ENCODE results near the gene PPM1M.

Gene PPM1M

DNA sequence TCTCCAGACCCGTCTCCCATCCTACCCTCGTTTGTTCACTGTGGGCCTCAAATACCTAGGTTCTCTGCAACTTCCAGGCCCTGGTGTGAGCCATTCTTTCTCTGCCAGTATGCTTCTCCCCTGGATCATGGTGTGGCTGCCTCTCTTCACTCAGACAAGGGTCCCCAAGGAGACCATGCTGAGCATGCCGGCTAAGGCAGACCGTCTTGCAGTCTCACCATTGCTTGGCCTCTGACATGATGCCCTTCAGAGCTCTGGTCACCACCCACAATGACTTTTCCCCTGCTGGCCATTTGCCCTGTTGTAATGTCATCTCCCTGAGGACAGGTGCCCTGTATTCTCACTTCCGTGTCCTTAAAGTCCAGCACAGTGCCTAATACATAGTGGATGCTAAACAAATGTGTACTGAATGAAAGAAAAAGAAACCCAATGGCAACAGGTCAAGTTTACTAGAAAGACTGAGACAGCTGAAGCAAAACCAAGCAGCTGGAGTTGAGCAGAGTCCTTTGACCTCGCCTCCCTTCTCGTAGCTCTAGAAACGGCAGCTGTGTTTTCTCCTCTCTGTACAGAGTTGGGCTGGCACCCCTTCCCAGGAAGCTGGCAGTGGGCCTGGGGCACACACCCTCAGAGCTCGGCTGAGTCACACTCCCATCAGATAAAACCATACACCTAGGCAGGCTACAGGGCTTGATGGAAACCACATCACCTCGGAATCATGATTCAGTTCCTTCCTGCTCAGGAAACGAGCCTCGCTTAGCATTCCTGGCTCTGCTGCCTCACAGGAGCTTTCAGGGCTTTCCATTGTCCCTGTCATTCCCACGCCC, 28.8 kb upstream of the PPM1M start:
- DNase-seq: no peak

- no peak for DNase-seq
Observed at GRCh38 chr3:52217409-52217805, 28.2 kb upstream of the PPM1M start.

DNA sequence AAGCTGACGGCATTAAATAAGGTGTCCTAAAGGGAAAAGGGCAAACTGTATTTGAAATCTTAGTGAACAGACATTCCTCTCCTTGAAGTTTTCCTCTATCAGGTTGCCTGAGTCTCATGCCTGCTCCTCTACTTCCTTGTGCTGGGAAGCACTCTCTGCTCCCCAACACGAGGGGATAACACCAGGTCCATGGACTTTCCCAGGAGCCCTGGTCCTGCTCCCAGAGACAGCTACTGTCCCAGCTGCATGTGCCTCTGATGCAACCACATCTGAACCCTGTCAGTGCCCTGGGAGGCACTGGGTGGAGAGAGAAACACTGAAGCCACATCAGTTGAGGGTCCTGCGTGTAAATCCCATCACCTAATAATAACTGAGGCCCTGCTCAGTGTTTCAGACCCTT, 27.5 kb upstream of the PPM1M start:
- DNase-seq: no peak

DNA sequence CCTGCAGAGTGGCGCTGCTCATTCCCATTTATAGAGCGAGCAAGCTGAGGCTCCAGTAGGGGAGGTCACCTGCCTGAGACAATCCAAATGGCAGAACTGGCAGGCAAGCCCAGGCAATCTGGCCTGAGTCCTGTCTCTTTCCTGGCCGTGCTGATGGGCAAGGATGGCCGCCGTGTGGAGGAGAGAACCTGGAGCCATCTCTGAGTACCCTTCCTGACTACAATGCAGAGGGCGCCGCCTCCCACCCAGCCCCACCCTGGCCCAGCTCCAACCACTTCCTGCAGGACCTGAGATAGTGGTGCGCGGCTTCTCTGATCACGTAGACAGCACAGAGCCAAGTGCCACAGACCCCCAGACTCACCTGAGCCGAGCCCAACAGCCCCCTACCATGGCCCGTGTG, 27.1 kb upstream of the PPM1M start:
- no peak for DNase-seq

- DNase-seq: no peak
Observed at GRCh38 chr3:52218937-52219650, 26.5 kb upstream of the PPM1M start.

DNA sequence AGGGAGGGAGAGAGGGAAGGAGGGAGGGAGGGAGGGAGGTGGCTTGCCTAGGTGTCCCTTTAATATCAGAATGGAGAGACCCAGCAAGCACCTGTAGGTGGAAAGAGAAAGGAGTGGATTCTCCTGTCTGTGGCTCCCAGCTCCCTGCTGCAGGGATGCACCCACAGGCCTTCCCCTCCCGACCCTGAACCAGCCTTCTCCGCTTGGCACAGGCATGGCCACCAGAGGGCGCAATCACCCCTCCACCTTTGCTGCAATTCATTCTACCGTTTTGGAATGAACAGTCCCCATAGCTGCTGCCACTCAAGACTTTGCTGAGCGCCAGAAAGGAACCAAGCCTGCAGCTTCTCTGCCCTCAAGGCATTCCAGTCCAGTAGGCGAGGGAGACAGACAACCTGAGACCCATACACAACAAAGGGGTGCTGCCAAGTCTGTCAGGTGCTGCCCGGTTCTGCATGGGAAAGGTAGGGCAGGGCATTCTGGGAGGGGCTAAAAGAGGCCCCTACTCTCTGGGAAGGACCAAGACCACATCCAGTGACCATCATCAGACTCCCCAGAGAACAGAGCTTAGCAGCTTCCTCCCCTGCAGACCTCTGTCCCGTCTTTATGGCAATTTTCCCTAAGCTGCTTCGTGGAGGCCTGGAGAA, 25.1 kb upstream of the PPM1M start:
- DNase-seq: peak; percentile 22

GRCh38 chr3:52221141-52221562, 24.4 kb upstream of the PPM1M start:
- DNase-seq: no peak

DNA sequence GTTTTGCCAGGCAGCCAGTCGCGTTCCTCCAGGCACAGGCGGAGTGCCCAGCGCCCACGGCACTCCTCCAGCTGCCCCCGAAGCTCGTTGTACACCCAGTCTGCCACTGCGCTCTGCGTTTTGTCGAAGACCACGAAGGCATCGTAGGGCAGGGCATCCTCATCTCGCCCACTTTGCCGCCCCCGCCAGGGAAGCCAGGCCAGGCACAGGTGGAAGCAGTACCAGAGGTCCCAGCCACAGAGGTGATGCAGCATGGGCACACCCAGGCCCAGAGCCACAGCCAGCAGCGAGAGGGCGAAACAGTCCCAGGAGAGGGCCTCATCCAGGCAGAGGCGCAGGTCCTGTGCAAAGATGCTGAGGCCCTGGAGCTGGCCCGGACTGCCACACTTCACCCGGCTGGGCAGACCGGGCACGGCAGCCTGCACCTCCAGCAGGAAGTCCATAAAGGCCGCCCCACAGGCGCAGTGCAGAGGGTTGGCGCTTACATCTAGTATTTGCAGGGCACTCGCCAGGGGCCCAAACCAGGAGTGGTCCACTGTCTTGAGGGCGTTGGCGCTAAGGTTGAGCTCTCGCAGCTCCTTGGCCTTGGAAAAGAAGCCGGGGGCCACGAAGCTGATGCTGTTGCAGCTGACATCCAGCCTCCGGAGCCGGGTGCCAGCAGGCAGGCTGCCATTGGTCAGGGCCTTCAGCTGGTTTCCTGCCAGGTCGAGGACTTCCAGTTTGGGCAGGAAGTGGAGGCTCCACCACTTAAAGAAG, 23.8 kb upstream of the PPM1M start:
- no peak for DNase-seq

- DNase-seq: no peak
Observed at GRCh38 chr3:52222319-52223221, 23.0 kb upstream of the PPM1M start.

- no peak for DNase-seq
Observed at GRCh38 chr3:52223449-52224408, 21.8 kb upstream of the PPM1M start.

DNA sequence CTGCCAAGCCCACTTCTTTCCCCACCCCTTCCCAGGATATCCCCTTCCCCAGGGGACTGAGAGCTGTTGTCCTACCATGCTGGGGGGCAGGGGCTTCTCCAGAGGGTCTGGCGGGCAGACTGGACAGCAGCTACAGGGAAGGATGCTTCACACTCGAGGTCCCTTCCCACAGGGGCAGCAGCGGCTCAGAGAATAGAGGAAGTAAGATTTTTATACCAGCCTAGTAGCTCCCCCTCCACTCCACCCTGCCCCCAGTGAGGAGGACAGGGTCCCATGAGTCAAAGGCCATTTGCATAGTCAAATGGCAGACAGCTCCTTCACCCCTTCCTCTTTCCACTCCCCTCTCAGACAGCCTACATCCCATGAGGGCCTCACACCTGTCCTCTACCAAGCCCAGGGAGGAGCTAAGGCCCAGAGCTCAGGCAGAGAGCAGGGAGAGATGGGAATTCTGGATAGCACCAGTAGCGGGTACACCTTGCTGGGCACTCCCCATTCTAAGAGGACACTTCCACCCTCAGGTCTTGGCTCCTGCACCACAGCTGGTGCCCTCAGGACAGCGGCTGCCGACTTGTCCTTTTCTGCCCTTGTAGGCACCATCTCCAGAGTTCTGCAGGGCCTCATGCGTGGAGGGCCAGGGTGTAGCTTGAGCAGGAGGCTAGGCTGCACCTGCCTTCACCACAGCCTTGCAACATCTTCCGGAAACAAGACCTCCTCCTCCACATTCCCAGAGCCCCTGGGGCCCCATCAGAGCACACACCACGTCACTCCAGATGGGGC, 19.9 kb upstream of the PPM1M start, which contains the start of gene TLR9:
TSS of gene TLR9 (minus strand) at position 194 of the 777 bp plus-strand sequence. CDS start at position 78, 116 bp downstream.
- no peak for DNase-seq

- no peak for DNase-seq
Observed at GRCh38 chr3:52226229-52226817, 19.2 kb upstream of the PPM1M start.

GRCh38 chr3:52227117-52227516, 18.4 kb upstream of the PPM1M start:
- DNase-seq: no peak

GRCh38 chr3:52227766-52228165, 17.8 kb upstream of the PPM1M start:
- DNase-seq: no peak

DNA sequence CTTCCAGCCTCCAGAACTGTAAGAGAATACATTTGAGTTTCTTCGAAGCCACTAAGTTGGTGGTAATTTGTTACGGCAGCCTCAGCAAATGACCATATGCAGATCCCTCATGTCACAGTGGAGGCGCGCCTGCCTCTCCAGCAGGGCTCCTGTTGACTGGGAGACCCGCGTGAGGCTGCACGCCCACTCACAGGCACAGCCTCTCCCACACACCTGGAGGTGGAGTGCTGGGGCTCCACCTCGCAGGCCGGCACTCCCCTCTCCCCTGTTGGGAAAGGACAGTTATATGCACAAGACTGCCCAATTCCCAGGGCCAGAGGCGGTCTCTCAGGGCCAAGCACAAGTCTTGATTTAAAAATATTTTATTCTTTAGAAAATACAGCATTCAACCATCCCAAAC, 17.3 kb upstream of the PPM1M start:
- no peak for DNase-seq

- DNase-seq: no peak
Observed at GRCh38 chr3:52228751-52229291, 16.7 kb upstream of the PPM1M start.

- DNase-seq: no peak
Observed at GRCh38 chr3:52229656-52230055, 15.9 kb upstream of the PPM1M start.

- DNase-seq: no peak
Observed at GRCh38 chr3:52230461-52230860, 15.1 kb upstream of the PPM1M start.

DNA sequence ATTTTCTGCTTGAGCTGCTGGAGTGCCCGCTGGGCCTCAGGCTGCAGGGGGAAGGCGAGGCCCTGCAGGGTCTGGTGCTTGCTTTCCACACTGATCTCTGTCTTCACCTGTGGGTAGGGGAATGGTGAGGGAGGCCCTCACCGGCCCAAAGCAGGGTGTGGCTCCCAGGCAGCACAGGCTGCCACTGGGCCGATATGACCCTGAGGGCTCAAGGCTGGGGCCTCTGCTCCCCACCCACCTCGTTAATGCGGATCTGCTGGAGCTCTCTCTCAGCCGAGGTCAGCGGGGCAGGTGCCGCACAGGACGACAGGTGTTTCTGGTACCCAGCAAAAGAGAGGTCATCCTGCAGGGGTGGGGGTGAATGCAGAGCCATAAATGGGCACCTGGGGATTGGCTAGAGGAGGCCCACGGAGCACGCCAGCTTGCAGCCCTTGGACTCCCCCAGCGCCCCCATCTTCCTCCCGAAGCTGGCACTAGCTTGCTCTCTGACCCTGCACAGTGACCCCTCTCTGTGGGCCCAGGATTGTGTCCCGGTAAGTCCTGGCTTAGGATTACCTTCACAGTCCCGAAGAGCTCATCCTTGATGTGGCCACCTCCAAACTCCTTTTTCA, 14.6 kb upstream of the PPM1M start:
- DNase-seq: no peak
